ENCODE data around the gene AXDND1.

The AXDND1 gene

DNA sequence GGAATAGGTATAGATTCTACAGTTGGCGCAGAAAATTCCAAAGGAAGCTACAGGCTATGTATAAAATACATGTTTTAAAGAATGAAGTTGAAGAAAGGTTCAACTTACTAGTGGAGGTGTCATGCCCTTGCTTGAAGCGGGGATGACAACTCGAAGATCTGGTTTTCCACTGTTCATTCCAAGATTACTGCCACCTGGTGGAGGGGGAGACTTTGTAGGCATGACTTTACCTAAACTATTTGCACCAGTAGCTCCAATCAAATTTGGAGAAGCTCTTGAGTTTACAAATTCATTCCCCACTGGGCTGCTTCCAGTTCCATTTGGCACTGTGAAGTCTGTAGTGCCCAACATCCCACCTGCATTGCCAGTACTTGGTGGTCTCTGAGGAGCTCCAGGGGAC, 81.7 kb downstream of the AXDND1 start:
- no peak for TF ChIP-seq ZBTB7A (IDR thresholded peaks at IDR 0.05; ENCODE audit: low read depth)
- TF ChIP-seq EP300 (IDR thresholded peaks at IDR 0.05; ENCODE audit: borderline replicate concordance), result no peak
- TF ChIP-seq RAD21 (IDR thresholded peaks at IDR 0.05; ENCODE audit: low read depth), result no peak
- no peak for TF ChIP-seq EGR1 (IDR thresholded peaks at IDR 0.05)
- TF ChIP-seq YY1 (IDR thresholded peaks at IDR 0.05; ENCODE audit: low read depth), result no peak
- TF ChIP-seq CREB1 (IDR thresholded peaks at IDR 0.05; ENCODE audit: low read depth), result no peak

DNA sequence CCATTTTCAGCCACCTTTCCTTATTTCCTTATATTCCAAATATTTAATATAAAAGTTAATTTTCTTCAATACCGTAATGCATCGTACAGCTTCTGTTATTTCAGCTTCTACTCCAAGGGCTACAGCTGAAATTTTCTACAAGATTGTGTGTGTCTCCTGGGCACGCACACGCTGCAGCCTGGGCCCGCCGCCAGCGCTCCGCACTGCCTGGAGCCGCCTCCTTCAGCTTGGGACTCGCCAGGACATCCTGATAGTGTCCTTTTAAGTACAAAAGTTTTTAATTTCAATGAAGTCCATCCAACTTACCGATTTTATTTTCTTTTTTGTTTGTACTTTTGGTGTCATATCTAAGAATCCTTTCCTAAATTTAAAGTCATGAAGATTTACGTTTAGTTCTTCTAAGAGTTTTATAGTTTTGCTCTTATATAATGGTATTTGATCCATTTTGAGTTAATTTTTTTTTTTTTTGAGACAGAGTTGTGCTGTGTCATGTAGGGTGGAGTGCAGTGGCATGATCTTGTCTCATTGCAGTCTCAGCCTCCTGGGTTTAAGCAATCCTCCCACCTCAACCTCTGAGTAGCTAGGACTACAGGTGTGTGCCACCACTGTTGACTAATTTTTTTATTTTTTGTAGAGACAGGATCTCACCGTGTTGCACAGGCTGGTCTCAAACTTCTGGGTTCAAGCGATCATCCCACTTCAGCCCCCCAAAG, 82.8 kb downstream of the AXDND1 start:
- TF ChIP-seq CEBPB (IDR thresholded peaks at IDR 0.05), result no peak
- TF ChIP-seq RAD21 (IDR thresholded peaks at IDR 0.05; ENCODE audit: low read depth), result no peak
- TF ChIP-seq YY1 (IDR thresholded peaks at IDR 0.05; ENCODE audit: low read depth), result no peak
- TF ChIP-seq EGR1 (IDR thresholded peaks at IDR 0.05), result no peak
- TF ChIP-seq TCF12 (IDR thresholded peaks at IDR 0.05; ENCODE audit: low read depth), result no peak
- TF ChIP-seq, protein P1, sequence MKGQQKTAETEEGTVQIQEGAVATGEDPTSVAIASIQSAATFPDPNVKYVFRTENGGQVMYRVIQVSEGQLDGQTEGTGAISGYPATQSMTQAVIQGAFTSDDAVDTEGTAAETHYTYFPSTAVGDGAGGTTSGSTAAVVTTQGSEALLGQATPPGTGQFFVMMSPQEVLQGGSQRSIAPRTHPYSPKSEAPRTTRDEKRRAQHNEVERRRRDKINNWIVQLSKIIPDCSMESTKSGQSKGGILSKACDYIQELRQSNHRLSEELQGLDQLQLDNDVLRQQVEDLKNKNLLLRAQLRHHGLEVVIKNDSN (IDR thresholded peaks at IDR 0.05), result no peak
- no peak for TF ChIP-seq EP300 (IDR thresholded peaks at IDR 0.05; ENCODE audit: borderline replicate concordance)
- no peak for TF ChIP-seq CREB1 (IDR thresholded peaks at IDR 0.05; ENCODE audit: low read depth)
- TF ChIP-seq TAF1 (IDR thresholded peaks at IDR 0.05; ENCODE audit: low read depth), result no peak
- TF ChIP-seq, protein P2, sequence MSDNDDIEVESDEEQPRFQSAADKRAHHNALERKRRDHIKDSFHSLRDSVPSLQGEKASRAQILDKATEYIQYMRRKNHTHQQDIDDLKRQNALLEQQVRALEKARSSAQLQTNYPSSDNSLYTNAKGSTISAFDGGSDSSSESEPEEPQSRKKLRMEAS (IDR thresholded peaks at IDR 0.05), result no peak
- TF ChIP-seq, protein P3, sequence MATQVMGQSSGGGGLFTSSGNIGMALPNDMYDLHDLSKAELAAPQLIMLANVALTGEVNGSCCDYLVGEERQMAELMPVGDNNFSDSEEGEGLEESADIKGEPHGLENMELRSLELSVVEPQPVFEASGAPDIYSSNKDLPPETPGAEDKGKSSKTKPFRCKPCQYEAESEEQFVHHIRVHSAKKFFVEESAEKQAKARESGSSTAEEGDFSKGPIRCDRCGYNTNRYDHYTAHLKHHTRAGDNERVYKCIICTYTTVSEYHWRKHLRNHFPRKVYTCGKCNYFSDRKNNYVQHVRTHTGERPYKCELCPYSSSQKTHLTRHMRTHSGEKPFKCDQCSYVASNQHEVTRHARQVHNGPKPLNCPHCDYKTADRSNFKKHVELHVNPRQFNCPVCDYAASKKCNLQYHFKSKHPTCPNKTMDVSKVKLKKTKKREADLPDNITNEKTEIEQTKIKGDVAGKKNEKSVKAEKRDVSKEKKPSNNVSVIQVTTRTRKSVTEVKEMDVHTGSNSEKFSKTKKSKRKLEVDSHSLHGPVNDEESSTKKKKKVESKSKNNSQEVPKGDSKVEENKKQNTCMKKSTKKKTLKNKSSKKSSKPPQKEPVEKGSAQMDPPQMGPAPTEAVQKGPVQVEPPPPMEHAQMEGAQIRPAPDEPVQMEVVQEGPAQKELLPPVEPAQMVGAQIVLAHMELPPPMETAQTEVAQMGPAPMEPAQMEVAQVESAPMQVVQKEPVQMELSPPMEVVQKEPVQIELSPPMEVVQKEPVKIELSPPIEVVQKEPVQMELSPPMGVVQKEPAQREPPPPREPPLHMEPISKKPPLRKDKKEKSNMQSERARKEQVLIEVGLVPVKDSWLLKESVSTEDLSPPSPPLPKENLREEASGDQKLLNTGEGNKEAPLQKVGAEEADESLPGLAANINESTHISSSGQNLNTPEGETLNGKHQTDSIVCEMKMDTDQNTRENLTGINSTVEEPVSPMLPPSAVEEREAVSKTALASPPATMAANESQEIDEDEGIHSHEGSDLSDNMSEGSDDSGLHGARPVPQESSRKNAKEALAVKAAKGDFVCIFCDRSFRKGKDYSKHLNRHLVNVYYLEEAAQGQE (IDR thresholded peaks at IDR 0.05; ENCODE audit: low read depth), result no peak
- TF ChIP-seq ZBTB7A (IDR thresholded peaks at IDR 0.05; ENCODE audit: low read depth), result no peak
- TF ChIP-seq NFIC (IDR thresholded peaks at IDR 0.05), result no peak
- TF ChIP-seq FOXM1 (IDR thresholded peaks at IDR 0.05; ENCODE audit: borderline replicate concordance, low read depth), result no peak
- TF ChIP-seq TEAD4 (IDR thresholded peaks at IDR 0.05), result no peak

DNA sequence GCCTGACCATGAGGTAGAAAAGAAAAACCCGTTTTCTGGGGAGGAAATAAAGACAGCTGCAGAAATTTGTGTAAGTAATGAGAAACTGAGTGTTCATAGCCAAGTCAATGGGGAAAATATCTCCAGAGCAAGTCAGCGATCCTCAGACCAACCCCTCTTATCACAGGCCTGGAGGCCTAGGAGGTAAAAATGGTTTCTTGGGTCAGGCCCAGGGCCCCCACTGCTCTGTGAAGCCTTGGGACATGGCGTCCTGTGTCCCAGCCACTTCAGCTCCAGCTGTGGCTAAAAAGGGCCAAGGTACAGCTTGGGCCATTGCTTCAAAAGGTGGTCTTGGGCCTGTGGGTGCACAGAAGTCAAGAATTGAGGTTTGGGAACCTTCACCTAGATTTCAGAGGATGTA, 108.9 kb downstream of the AXDND1 start:
- TF ChIP-seq, protein P2 (IDR thresholded peaks at IDR 0.05), result no peak
- TF ChIP-seq CREB1 (IDR thresholded peaks at IDR 0.05; ENCODE audit: low read depth) (no peak), CEBPB (IDR thresholded peaks at IDR 0.05) (no peak), YY1 (IDR thresholded peaks at IDR 0.05; ENCODE audit: low read depth) (no peak), RAD21 (IDR thresholded peaks at IDR 0.05; ENCODE audit: low read depth) (no peak), TEAD4 (IDR thresholded peaks at IDR 0.05) (no peak), FOXM1 (IDR thresholded peaks at IDR 0.05; ENCODE audit: borderline replicate concordance, low read depth) (no peak), ZBTB7A (IDR thresholded peaks at IDR 0.05; ENCODE audit: low read depth) (no peak), EGR1 (IDR thresholded peaks at IDR 0.05) (no peak), TAF1 (IDR thresholded peaks at IDR 0.05; ENCODE audit: low read depth) (no peak), NFIC (IDR thresholded peaks at IDR 0.05) (no peak)
- TF ChIP-seq, protein P1 (IDR thresholded peaks at IDR 0.05), result no peak
- TF ChIP-seq, protein P3 (IDR thresholded peaks at IDR 0.05; ENCODE audit: low read depth), result no peak

DNA sequence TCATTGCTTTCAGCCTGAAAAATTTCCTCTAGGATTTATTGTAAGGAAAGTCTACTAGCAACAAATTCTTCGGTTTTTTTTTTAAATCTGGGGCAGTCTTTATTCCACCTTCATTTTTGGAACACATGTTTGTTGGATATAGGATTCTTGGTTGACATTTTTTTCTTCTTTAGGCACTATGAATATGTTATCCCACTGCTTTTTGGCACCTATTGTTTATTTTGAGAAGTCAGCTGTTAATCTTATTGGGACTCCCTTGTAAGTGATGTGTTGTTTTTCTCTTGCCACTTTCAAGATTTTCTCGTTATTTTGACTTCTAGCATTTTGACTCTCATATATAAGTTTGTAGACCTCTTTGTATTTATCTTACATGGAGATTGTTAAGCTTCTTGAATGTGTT, 110.7 kb downstream of the AXDND1 start:
- no peak for TF ChIP-seq FOXM1 (IDR thresholded peaks at IDR 0.05; ENCODE audit: borderline replicate concordance, low read depth)
- no peak for TF ChIP-seq ZBTB7A (IDR thresholded peaks at IDR 0.05; ENCODE audit: low read depth)
- TF ChIP-seq, protein P2 (IDR thresholded peaks at IDR 0.05), result no peak
- TF ChIP-seq, protein P1 (IDR thresholded peaks at IDR 0.05), result no peak
- TF ChIP-seq, protein P3 (IDR thresholded peaks at IDR 0.05; ENCODE audit: low read depth), result no peak

All from Ishikawa (cell line).